GM23338 (cell line): ENCODE results near the gene GPC6.

Experiments used
- POLR2AphosphoS5 ChIP-seq: IDR thresholded peaks from 2 replicates; pipeline ENCODE4 v1.6.1; 2016; ENCODE audit warnings: antibody characterized with exemption, low read depth
- TF ChIP-seq, protein P1 (sequence below), 2 experiments: fragments of 200-600 bp in 1 of 2; sonication (generic) in 1 of 2; conservative IDR thresholded peaks; 2 replicates each; pipeline versions ENCODE4 v1.5.1 to v1.6.1; 2016 to 2017; ENCODE audit warnings: antibody characterized with exemption in 2 of 2, low read depth in 2 of 2, mild to moderate bottlenecking in 2 of 2, moderate library complexity in 1 of 2

GRCh38 chr13:93977986-93978385, 751.4 kb downstream of the GPC6 start:
- TF ChIP-seq, protein P1, sequence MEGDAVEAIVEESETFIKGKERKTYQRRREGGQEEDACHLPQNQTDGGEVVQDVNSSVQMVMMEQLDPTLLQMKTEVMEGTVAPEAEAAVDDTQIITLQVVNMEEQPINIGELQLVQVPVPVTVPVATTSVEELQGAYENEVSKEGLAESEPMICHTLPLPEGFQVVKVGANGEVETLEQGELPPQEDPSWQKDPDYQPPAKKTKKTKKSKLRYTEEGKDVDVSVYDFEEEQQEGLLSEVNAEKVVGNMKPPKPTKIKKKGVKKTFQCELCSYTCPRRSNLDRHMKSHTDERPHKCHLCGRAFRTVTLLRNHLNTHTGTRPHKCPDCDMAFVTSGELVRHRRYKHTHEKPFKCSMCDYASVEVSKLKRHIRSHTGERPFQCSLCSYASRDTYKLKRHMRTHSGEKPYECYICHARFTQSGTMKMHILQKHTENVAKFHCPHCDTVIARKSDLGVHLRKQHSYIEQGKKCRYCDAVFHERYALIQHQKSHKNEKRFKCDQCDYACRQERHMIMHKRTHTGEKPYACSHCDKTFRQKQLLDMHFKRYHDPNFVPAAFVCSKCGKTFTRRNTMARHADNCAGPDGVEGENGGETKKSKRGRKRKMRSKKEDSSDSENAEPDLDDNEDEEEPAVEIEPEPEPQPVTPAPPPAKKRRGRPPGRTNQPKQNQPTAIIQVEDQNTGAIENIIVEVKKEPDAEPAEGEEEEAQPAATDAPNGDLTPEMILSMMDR (conservative IDR thresholded peaks at IDR 0.05; ENCODE audit: low read depth in 2 of 2): no peak
- no peak for TF ChIP-seq POLR2AphosphoS5
